HG03354 (cell line): ENCODE data around the gene MAP2K5.
A peak's percentile ranks its signal among the peaks of the same experiment; 100 is the strongest.

ENCODE experiments used
- ATAC-seq: cut with Tn5 transposase; IDR thresholded peaks from one replicate; pipeline ENCODE4 v1.9.1; 2021; ENCODE audit warnings: mild to moderate bottlenecking; ENCODE audit not compliant: unreplicated experiment, poor library complexity, severe bottlenecking

The MAP2K5 gene

DNA sequence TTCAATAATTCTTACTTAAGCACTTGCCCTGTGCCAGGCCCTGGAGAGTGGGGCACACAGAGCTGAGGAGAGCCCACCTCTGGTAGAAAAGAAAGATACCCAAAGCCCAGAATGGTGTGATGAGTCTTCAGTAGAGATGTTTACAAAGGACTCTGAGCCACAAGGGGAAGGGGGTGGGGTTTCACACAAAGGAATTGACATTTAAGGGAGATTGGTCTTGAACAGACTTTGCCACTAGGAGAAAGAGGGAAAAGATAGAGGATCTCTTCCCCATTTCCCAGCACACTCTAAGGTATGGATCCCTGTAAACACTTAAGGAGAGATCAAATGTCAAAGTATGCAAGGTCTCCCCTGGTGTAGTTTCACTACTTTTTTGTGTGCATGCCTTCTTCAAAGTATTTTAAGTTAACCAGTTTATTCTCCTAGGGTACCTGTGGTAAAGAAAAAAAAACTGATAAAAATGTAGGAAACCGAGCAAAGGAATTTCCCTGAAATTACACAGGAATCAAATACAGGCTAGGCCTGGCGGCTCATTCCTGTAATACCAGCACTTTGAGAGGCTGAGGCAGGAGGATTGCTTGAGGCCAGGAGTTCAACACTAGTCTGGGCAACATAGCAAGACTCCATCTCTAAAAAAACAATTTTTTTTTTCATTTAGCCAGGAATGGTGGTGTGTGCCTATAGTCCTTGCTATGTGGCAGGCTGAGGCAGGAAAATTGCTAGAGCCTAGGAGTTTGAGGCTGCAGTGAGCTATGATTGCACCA lies 165.2 kb downstream of the MAP2K5 start:
- ATAC-seq: no peak

DNA sequence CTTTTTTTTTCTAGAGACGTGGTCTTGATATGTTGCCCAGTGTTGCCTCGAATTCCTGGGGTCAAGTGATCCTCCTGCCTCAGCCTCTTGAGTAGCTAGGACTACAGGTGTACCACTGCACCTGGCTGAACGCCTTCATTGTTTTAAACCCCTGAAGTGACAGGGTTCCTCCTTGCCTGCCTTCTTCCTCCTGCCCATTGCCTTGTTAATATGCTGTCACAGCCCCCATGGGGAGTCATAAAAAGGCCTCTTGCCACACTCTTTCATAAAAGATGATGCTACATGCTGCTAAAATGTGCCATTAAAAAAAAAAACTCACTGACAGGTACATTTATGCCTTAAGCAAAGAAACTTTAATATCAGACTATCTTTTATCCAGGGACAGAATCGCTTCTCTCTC lies 166.0 kb downstream of the MAP2K5 start:
- ATAC-seq: no peak

DNA sequence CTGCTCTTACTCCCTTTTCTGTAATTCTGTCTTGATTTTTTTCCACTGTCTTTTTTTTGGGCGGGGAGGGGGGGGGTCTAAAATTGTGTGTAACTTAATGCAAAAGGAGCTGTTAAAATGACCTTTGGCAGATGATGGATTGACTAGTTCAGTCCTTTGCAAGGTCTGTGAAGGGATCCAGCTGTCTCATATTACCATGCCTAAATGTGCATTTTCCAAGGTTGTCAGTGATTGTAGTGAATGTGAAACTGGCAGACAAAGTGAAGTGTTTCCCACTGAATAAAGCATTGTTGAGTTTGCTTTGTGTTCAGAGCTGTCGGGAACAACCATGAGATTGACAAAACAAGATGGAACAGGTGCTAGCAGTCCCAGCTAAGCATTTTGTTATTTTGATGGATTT lies 172.7 kb downstream of the MAP2K5 start:
- ATAC-seq: no peak

DNA sequence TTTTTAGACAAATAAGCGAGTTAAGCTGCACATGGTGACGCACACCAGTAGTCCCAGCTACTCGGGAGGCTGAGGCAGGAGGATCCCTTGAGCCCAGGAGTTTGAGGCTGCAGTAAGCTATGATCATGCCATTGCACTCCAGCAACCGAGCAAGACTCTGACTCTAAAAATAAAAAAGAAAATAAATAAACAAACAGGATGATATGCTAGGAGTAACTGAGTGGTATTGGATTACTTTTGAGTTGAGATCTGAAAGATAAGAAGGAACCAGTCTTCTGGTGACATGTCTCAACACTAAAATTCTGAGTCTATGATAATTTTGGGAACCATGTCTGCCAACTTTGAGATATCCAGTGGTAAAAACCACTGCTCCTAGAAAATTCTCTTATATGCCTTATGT lies 173.7 kb downstream of the MAP2K5 start:
- ATAC-seq: no peak

DNA sequence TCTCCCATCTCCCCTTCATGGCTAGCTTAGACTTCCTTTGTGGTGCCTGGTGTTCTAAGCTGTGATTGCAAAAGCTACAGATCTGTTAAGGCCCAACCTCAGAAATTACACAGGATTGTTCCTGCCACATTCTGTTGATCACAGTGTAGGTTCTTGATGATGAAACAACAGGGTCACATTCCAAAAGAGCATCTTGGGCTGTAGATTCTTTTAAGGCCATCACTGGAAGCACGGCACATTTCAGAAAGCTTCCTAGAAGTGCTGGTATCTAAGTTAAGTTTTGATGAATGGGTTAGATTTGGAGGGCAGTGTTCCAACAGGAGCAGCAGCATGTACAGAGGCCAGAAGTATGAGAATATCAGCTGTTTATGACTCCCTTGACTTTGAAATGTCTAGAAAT lies 175.3 kb downstream of the MAP2K5 start:
- ATAC-seq: no peak

DNA sequence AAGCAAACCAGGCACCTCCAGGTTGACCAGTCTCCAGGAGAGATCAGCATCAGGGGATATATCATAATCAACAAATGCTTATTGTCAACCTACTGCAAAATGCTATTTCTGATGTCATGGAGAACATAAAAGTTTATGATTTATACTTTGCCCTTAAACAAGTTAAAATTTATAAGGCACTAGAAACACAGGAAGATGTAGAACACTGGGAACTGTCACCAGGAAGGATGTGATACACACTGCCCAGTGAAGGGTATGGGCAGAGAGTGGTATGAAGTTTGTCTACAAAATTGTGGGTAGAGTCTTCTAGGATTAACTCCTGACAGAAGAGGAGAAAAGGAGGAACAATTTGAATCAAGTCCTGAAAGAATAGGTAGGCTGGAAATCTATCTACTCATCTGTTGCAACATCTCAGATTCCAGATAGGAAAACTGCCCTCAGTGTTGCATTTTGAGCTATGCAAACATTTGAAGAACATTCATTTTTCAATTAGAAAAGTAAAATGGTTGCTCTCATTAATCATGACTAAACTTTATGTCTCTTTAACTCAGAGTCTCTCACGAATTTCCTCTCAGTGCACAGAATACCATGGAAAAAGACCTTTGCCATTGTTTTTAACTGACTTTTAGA lies 176.9 kb downstream of the MAP2K5 start:
- ATAC-seq: no peak

DNA sequence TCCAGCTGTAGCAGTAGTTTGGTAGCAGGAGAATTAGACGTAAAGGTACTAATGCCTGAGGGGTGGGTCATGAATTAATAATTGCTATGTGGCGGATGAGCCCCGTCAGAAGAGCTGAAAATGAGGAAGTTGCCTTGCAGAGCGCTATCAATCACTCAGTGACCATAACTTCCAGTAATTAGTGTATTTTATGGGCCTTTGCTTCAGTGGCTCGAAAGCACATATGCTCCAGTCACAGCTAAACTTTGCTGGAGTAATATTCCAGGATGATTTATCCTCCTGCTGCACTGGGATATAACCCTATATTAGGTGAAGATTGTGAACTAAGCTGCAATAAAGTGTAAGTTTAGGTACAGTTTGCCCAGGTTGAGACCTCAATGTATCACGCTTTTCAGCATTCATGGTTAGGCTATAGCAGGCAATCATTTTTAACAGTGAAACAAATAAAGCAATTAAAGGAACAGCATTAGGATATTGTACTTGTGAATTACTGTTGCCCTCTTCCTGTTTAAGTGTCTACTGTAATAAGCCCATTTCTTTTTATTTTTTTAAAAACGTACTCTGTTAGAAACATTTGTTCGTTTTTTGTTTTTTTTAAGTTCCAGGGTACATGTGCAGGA lies 178.2 kb downstream of the MAP2K5 start:
- ATAC-seq: peak; percentile 58

DNA sequence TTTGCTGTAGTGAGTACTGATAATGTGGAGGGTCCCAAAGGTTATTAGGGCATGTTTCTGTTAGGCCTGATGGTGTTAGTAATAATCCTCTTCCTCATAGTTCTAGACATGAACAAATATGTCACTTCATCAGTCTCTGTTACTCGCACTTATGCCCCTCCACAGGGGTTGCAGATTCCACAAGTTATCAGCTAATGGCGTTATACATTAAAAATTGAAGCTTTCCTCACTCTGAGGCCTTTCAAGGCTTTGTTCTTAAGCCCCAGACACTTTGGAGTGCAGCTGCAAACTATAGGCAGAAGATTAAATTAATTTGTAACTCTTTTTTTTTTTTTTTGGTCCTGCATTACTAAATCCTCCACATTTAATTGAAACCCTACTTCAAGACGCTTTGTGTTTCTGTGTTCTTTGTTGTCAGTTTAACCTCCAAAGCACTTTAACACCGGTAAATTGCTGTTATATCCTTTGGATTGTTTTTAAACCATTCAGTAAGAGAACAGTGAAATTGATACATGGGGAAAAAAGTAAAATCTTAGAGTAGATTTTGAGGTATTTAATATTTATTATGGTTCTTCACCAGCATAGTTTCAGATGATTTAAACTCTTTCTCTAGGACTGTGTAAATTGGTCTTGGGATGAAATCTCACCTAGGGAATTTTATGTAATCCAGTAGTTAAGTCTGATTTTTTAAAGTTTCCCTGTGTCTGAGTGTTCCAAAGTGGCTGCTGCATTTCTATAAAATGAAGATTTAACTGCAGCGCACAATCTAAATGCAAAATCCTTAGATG lies 179.7 kb downstream of the MAP2K5 start:
- no peak for ATAC-seq

DNA sequence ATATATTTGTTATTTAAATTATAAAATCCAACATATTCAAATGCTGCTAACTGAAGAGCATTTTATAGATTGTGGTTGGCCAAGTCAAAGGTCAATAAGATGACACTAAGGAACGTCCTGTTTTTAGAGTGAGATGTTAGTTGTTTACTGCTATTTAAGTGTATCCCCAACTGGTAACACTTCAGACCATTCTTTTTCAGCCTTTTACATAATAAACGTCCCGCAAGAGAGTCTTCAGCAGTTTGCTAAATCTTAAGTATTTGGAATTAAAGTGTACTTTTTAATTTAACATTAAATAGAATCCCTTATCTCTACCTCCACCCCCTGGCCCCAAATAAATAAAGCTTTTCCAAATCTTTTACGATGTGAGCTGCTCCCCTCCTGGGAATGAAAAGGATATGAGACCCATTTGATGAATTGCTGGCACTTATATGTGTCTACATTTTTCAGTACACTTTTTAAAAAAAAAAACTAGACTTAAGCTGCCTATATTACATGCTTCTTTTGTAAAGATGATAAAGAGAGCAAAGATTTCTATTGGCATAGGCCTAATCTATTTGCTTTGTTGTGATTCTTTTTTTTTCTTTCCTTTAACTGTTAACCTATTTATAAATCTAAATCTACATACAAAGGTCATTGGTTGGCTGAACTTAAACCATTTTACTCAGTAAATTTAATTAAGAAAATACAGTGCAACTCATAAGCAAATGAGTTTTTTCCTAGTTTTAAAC lies 181.0 kb downstream of the MAP2K5 start:
- no peak for ATAC-seq

DNA sequence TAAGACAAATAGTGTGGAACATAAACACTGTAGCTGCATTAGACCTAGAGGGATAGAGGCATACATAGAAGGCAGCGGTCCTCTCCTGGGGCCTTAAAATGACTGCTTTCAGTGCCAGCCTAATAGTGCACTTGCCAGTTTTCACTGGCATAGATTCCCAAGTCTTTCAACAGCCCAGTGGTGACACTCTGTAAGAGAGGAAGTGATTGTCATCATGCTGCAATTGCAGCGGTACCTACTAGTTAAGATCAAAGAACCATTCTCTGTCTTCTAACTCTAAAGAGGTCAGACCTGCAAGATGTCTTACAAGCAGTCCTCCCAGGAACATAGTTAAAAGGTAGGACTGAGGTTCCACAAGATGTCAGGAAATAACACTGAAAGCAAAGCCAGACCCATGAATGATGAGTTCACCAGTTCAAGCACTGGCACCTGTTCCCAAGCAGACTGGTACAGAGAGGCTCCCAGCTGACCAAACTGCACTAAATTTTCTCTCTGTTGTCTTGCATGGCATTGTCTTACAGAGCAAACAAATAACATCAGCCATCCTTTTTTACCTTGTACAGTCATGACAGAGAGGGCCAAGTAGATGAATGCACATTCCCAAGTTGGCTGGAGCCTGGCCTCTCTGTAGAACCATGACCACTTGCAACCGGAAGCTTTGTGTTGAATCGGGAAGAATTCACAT lies 182.3 kb downstream of the MAP2K5 start:
- ATAC-seq: no peak

DNA sequence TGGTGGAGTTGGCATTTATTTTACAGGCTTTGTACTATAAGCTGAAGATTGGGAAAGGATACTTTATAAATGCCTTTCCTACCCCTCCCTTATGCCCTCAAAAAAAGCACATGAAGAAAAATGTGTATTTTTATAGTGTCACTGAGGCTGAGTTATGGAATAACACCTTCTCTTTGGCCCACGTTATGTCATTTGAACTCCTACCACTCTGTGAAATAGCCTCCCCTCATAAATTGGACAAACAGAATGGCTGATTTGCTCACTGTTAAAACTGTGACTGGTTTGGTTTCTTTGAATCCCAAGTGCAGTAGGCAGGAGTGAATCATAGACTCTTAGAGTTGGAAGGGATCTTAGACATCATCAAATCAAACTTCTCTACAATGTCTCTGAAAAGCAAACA lies 187.6 kb downstream of the MAP2K5 start:
- ATAC-seq: no peak

DNA sequence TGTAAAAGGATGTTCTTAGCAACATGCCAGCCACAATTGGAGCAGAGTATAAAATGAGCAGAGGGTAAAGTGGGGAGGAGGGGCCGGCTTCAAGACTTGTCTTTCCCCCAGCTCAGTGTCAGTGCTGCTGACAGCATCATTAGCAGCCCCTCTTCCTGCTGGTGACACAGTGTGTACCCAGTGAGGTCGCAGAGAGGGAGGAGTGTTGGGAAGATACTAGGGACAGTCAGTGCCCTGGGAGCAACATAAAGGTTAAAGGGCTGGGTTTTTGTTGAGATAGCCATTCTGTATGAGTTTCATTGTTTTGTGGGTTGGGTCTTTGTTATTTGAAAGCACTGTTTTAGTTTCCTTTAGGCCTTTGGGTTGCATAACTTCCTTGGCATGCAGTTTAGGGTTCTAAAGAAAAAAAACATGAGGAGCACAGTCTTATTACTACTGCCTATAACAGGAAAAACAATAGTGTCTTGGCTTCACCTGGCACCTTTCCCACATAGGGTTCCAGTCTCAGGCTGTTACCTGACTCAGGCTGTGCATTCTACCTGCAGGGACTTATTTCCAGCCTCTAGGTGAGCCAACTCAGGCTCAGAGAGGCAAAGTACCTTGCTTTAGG lies 188.7 kb downstream of the MAP2K5 start:
- ATAC-seq: no peak

DNA sequence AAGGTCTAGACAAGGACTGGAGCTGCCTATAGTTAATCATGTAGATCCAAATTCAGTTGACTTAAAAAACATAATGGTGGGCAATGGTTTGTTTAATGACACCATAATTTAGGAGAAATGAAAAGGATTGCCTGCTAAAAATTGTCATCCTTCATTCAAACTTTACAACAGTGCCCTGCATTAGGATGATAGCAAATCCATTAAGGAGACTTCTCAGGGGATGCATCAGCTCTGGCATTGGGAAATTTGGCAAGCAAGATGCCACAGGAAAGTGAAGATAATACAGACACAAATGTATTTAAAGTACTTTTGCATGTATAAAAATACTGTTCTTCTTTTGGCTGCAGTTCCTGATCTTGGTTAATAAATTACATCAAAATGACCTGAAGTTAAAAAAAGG lies 189.7 kb downstream of the MAP2K5 start:
- no peak for ATAC-seq

DNA sequence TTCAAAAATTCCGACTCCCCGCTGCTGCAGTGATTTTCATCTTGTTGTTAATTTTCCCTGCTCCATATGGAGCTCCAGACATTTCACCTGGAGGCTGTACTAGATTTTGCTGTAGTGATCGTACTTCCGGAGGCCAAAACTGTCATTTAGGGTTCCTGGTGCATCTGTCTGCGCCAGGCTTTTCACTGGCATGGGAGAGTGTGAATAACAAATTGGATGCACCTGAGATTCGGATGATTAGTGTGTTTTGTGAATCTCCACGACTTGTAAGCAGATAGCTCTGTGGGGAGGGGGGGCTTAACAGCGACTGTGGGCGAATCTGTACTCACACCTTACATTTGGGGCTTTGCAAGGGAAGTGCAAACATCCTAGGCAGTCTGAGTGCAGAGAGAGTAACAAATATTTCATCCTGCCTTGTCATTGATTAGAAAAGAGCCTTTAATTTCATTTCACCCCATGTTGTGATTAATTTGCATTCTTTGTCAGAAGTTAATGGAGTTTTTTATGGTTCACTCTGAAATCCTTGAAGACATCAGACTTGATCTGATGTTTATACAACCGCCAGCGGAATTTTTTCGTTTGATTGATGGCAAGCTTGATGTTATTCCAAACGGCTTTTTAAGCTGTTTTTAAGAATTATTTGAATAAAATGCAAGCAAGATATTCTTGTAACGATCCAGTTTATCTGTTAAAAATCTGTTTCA lies 190.3 kb downstream of the MAP2K5 start:
- no peak for ATAC-seq

DNA sequence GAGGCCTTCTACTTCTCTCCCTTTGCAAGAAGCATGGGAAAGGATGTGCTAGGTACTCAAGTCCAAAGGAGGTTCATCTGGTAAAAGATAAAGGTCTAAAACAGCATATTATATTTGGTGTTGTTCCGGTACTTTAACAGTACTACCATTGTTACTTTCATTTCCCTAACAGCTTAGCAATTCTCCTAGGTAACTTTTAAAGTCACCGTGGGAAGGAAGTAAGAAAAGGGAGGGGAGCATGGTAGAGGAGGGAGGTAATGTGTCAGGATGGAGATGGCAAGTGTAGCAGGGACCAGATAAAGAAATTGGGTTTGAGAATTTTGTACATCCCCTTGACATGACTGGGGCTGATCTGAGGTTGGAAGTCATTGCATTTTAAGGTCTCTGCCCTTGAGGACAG lies 193.4 kb downstream of the MAP2K5 start:
- ATAC-seq: no peak

DNA sequence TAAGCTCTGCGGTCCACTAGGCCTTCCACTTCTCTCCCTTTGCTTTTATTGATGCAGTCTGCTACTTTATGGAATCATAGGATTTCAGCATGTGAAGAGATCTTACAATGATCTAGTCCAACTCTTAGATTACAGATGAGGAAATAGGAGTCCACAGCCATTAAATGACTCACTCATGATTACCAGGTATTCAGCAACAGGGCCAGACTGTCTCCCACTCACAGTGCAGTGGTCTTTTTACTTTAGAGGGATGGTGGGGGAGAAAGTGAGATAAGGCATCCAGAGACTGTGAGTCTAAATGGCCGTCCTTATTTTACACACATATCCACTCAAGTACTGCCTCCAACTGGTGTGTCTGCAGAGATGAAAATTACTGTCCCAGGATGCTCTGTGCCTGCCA lies 194.3 kb downstream of the MAP2K5 start:
- ATAC-seq: no peak

DNA sequence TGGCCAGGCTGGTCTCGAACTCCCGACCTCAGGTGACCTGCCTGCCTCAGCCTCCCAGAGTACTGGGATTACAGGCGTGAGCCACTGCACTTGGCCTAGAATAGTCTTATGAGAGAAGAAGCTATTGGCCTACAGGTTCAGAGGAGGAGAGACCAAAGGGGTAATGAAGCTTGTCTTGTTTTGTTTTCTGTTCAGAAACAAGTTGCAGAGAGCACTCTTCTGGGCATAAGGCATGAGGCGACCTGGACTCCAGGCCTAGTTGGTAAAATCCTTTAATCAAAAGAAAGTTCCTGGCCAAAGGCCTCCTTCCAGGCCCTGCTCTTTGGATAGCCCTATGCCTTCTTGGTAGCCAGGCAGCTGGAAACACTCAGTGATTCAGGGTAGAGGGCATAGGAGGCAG lies 195.6 kb downstream of the MAP2K5 start:
- no peak for ATAC-seq

DNA sequence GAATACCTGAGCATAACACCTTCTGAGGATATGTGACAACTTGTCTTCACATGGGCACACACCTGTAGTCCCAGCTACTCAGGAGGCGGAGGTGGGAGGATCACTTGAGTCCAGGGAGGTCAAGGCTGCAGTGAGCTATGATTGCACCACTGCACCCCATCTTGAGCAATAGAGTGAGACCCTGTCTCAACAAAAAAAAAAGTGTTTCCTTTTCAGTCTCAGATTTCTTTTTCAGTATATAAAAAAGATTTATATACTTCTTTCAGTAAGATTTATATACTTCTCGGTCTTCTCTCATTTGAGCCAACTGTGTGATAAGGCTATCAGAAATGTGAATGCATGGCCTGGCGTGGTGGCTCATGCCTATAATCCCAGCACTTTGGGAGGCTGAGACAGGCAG lies 197.9 kb downstream of the MAP2K5 start:
- no peak for ATAC-seq
